Mammary epithelial cell (primary cell): Measurements from ENCODE around the gene MAP2K3.
"Not testable (repeated sequence)": the region's sequence is repeated elsewhere in the genome, so short reads cannot be mapped to it uniquely, and the experiment has no call there.

Experiments
- EZH2 ChIP-seq: IDR thresholded peaks from 2 replicates; pipeline ENCODE4 v1.6.1; 2012; ENCODE audit warnings: low read length, inconsistent platforms, borderline replicate concordance
- TF ChIP-seq, protein P1 (sequence below), 2 donors: IDR thresholded peaks in 1 of 2; conservative IDR thresholded peaks in 1 of 2; 2 replicates each; pipeline ENCODE4 v1.5.1; 2011 to 2012; ENCODE audit warnings: inconsistent platforms in 2 of 2, low read length in 2 of 2, mild to moderate bottlenecking in 2 of 2, control low read depth in 1 of 2, low read depth in 1 of 2; ENCODE audit not compliant: insufficient read depth in 1 of 2; ENCODE audit errors: extremely low read depth in 1 of 2

DNA sequence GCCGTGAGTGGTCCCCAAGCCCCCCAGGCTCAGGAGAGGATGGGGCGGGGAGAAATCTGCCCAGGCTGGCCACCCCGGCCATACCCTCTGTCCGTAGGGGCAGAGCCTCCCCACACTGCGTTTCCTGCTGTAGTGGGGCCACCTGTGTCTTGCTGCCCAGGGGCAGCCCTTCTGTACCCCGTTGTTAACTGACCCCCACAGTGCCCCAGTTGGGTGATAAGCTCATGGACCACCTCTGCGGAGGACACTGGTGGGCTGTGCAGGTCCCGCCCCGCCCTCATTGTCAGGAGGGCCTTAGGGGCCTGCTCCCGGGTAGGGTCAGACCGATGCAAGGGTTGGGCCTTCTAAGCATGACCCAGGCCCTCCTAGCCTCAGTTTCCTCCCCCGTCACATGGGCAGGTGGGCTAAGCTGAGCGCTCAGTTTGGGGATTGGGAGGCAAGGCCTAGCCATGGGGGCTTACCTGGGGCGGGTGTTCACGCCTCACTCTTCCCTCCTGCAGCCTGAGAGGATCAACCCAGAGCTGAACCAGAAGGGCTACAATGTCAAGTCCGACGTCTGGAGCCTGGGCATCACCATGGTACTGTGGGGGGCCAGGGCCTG is 20.1 kb downstream of the MAP2K3 start:
- TF ChIP-seq, protein P1, sequence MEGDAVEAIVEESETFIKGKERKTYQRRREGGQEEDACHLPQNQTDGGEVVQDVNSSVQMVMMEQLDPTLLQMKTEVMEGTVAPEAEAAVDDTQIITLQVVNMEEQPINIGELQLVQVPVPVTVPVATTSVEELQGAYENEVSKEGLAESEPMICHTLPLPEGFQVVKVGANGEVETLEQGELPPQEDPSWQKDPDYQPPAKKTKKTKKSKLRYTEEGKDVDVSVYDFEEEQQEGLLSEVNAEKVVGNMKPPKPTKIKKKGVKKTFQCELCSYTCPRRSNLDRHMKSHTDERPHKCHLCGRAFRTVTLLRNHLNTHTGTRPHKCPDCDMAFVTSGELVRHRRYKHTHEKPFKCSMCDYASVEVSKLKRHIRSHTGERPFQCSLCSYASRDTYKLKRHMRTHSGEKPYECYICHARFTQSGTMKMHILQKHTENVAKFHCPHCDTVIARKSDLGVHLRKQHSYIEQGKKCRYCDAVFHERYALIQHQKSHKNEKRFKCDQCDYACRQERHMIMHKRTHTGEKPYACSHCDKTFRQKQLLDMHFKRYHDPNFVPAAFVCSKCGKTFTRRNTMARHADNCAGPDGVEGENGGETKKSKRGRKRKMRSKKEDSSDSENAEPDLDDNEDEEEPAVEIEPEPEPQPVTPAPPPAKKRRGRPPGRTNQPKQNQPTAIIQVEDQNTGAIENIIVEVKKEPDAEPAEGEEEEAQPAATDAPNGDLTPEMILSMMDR (conservative IDR thresholded peaks at IDR 0.05 in 1 of 2, IDR thresholded peaks at IDR 0.05 in 1 of 2; ENCODE audit: extremely low read depth in 1 of 2, insufficient read depth in 1 of 2, low read depth in 1 of 2, low read length in 2 of 2) = not testable (repeated sequence)
- TF ChIP-seq EZH2 = not testable (repeated sequence)
